ENCODE measurements around the gene POLN. TPM values are rescaled to one million over a fixed set of nuclear protein-coding genes. Genes with fewer than 3 reads are reported as not detected.

POLN gene
- total RNA-seq, 1 donor, result 4.9 TPM

- DNase-seq (ENCODE audit: low read depth), result no peak
- TF ChIP-seq CTCF (IDR thresholded peaks at IDR 0.05; ENCODE audit: insufficient read depth, low read length), result no peak
- H3K4me3 ChIP-seq (ENCODE audit: low read depth, low read length), result no peak overlapping the region
These were observed 13.0 kb upstream of the POLN start for GRCh38 chr4:2254665-2255500.

GRCh38 chr4:2253160-2254084, 11.5 kb upstream of the POLN start:
- no peak for DNase-seq (ENCODE audit: low read depth)
- H3K4me3 ChIP-seq (ENCODE audit: low read depth, low read length), result no peak overlapping the region
- no peak for TF ChIP-seq CTCF (IDR thresholded peaks at IDR 0.05; ENCODE audit: insufficient read depth, low read length)

GRCh38 chr4:2252530-2253091, 10.7 kb upstream of the POLN start:
- H3K4me3 ChIP-seq (ENCODE audit: low read depth, low read length), result no peak overlapping the region
- no peak for TF ChIP-seq CTCF (IDR thresholded peaks at IDR 0.05; ENCODE audit: insufficient read depth, low read length)
- DNase-seq (ENCODE audit: low read depth), result no peak

GRCh38 chr4:2251795-2252529, 10.0 kb upstream of the POLN start:
- TF ChIP-seq CTCF (IDR thresholded peaks at IDR 0.05; ENCODE audit: insufficient read depth, low read length), result no peak
- no peak for DNase-seq (ENCODE audit: low read depth)
- H3K4me3 ChIP-seq (ENCODE audit: low read depth, low read length), result no peak overlapping the region

- DNase-seq (ENCODE audit: low read depth), result no peak
- no peak overlapping the region for H3K4me3 ChIP-seq (ENCODE audit: low read depth, low read length)
- no peak for TF ChIP-seq CTCF (IDR thresholded peaks at IDR 0.05; ENCODE audit: insufficient read depth, low read length)
These were observed 9.3 kb upstream of the POLN start for GRCh38 chr4:2251073-2251794.
